Measurements from ENCODE around the gene MRPL44. TPM values are rescaled to one million over a fixed set of nuclear protein-coding genes. Genes with fewer than 3 reads are reported as not detected.
A peak's percentile ranks its signal among the peaks of the same experiment; 100 is the strongest.

Gene MRPL44
- total RNA-seq, 1 donor from 2014 or later = 70.8 TPM

DNA sequence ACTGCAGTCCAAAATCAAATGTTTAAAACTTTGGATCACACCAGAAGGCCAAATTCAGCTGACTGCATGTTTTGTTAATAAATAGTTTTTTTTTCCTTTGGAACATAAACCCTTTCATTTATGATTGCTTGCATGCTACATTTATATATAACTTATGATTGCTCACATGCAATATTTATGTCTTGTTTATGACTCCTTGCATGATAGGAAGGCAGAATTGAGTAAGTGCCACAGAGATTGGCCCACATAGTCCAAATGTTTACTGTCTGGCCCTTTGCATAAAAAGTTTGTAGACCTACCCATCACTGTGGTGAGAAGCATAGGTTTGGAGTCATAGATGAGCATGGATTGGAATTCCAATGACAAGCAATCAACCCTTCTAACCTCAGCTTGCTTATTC lies 42.9 kb upstream of the MRPL44 start:
- Histone ChIP-seq H3K27ac (no peak overlapping the region), H3K36me3 (peaks cover 2% of the 10 kb centered on the region), H3K27me3 (no peaks in the 10 kb centered on the region), H3K79me2 (ENCODE audit: low read depth) (peaks cover 53% of the 10 kb centered on the region), H2AFZ (replicated peaks) (no peak overlapping the region), H3K4me1 (no peaks in the 10 kb centered on the region), H3F3A (ENCODE audit: low read depth) (no peaks in the 10 kb centered on the region), H3K4me2 (no peak overlapping the region), H3K4me3 (no peak overlapping the region), H4K20me1 (ENCODE audit: low read depth) (peaks cover 45% of the 10 kb centered on the region), H3K9ac (no peak overlapping the region), H3K9me3 (ENCODE audit: low read depth) (no peaks in the 10 kb centered on the region)
- H3K4me3 Mint-ChIP-seq = no peak overlapping the region
- H3K27ac Mint-ChIP-seq = no peak overlapping the region
- H3K27me3 Mint-ChIP-seq (ENCODE audit: insufficient read depth, low read depth) = peaks cover 3% of the 10 kb centered on the region
- H3K4me1 Mint-ChIP-seq = peaks cover 6% of the 10 kb centered on the region
- H3K36me3 Mint-ChIP-seq = peaks cover 32% of the 10 kb centered on the region
- DNase-seq (ENCODE audit: low spot score) = no peak
- no peak for TF ChIP-seq EZH2 (IDR thresholded peaks at IDR 0.05)
- peaks cover 4% of the 10 kb centered on the region for H3K9me3 Mint-ChIP-seq

DNA sequence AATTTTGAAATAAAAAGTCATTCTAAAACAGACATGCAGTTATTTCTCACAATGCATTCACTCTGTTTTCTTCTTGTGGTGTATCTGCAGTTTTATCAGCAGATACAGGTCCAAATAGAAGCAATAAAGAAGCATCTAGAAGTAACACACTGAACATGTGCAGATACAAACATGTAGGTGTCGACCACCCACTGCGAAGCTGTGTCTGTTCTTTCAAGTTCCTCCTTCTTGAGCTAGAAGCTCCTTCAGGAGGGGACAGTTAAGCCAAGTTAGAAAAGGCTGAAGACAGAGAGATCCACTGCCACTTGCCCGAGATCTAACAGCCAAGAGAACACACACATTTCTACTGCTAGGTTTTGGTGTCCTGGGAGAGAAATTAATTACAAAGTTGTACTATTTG lies 42.2 kb upstream of the MRPL44 start:
- TF ChIP-seq CTCF (IDR thresholded peaks at IDR 0.05) (no peak), EZH2phosphoT487 (IDR thresholded peaks at IDR 0.05) (no peak), EZH2 (IDR thresholded peaks at IDR 0.05) (no peak)
- H4K20me1 ChIP-seq (ENCODE audit: low read depth) = peaks cover 38% of the 10 kb centered on the region
- H3K79me2 ChIP-seq (ENCODE audit: low read depth) = peaks cover 53% of the 10 kb centered on the region
- no peak overlapping the region for H3K27ac ChIP-seq
- H3K9me3 ChIP-seq (ENCODE audit: low read depth) = no peaks in the 10 kb centered on the region
- peaks cover 2% of the 10 kb centered on the region for H3K36me3 ChIP-seq
- H3K27me3 ChIP-seq = no peaks in the 10 kb centered on the region
- H3F3A ChIP-seq (ENCODE audit: low read depth) = no peaks in the 10 kb centered on the region
- Mint-ChIP-seq H3K4me1 (no peaks in the 10 kb centered on the region), H3K4me3 (no peak overlapping the region), H3K27me3 (ENCODE audit: insufficient read depth, low read depth) (no peaks in the 10 kb centered on the region), H3K9me3 (peaks cover 4% of the 10 kb centered on the region), H3K27ac (no peak overlapping the region), H3K36me3 (peaks cover 37% of the 10 kb centered on the region)
- no peak for DNase-seq (ENCODE audit: low spot score)
- no peak overlapping the region for H2AFZ ChIP-seq (replicated peaks)
- no peaks in the 10 kb centered on the region for H3K4me1 ChIP-seq
- no peak overlapping the region for H3K4me3 ChIP-seq
- no peak overlapping the region for H3K9ac ChIP-seq
- H3K4me2 ChIP-seq = no peak overlapping the region

GRCh38 chr2:223916181-223916920 lies 40.9 kb upstream of the MRPL44 start:
- H3K36me3 ChIP-seq = peaks cover 2% of the 10 kb centered on the region
- H3F3A ChIP-seq (ENCODE audit: low read depth) = no peaks in the 10 kb centered on the region
- H3K9ac ChIP-seq = no peak overlapping the region
- H3K4me2 ChIP-seq = no peak overlapping the region
- Mint-ChIP-seq H3K4me3 (no peak overlapping the region), H3K4me1 (no peaks in the 10 kb centered on the region), H3K9me3 (peaks cover 6% of the 10 kb centered on the region), H3K27ac (no peak overlapping the region), H3K27me3 (ENCODE audit: insufficient read depth, low read depth) (no peaks in the 10 kb centered on the region), H3K36me3 (peaks cover 45% of the 10 kb centered on the region)
- H3K79me2 ChIP-seq (ENCODE audit: low read depth) = peaks cover 53% of the 10 kb centered on the region
- no peak overlapping the region for H3K4me3 ChIP-seq
- DNase-seq (ENCODE audit: low spot score) = no peak
- H3K4me1 ChIP-seq = no peaks in the 10 kb centered on the region
- no peak overlapping the region for H3K27ac ChIP-seq
- no peaks in the 10 kb centered on the region for H3K9me3 ChIP-seq (ENCODE audit: low read depth)
- H4K20me1 ChIP-seq (ENCODE audit: low read depth) = peaks cover 30% of the 10 kb centered on the region
- H2AFZ ChIP-seq (replicated peaks) = no peak overlapping the region
- TF ChIP-seq EZH2 (IDR thresholded peaks at IDR 0.05) = no peak
- TF ChIP-seq EZH2phosphoT487 (IDR thresholded peaks at IDR 0.05) = no peak
- no peaks in the 10 kb centered on the region for H3K27me3 ChIP-seq

DNA sequence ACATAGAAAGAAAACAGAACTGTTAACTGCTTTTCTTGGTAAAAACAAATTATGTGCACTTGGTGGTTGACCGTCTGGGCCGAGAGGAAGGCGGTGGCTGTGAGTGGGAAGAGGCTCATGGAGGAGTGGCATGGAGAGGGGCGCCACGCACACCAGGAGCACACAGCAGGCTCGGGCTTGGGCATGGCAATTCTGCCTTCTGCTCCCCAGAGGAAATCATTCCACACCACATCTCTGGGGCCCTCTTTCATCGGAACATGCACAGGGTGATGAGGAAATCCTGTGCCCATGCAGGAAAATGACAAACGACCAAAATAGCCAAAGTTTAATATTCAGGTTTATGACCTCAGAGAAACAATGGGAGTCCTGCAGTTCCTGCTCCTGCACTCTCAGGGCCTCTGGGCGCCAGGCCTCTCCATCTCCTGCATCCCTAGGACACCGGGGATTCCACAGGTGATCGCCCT lies 38.6 kb upstream of the MRPL44 start:
- Mint-ChIP-seq H3K27ac (no peak overlapping the region), H3K27me3 (ENCODE audit: insufficient read depth, low read depth) (peaks cover 2% of the 10 kb centered on the region), H3K4me1 (no peaks in the 10 kb centered on the region), H3K4me3 (peak overlapping the region; percentile 25), H3K9me3 (peaks cover 15% of the 10 kb centered on the region), H3K36me3 (peaks cover 51% of the 10 kb centered on the region)
- H3K4me3 ChIP-seq = no peak overlapping the region
- no peak for DNase-seq (ENCODE audit: low spot score)
- no peaks in the 10 kb centered on the region for H3F3A ChIP-seq (ENCODE audit: low read depth)
- peaks cover 25% of the 10 kb centered on the region for H4K20me1 ChIP-seq (ENCODE audit: low read depth)
- no peak overlapping the region for H3K27ac ChIP-seq
- no peaks in the 10 kb centered on the region for H3K27me3 ChIP-seq
- H3K79me2 ChIP-seq (ENCODE audit: low read depth) = peaks cover 60% of the 10 kb centered on the region
- no peak overlapping the region for H2AFZ ChIP-seq (replicated peaks)
- H3K9me3 ChIP-seq (ENCODE audit: low read depth) = no peaks in the 10 kb centered on the region
- no peak overlapping the region for H3K9ac ChIP-seq
- no peaks in the 10 kb centered on the region for H3K4me1 ChIP-seq
- TF ChIP-seq CTCF (IDR thresholded peaks at IDR 0.05) = no peak
- TF ChIP-seq EZH2phosphoT487 (IDR thresholded peaks at IDR 0.05) = no peak
- peaks cover 2% of the 10 kb centered on the region for H3K36me3 ChIP-seq
- no peak overlapping the region for H3K4me2 ChIP-seq
